PC-9 (cell line): ENCODE results near the gene SOD2.

Source experiments
- EZH2 ChIP-seq: fragments of 200-600 bp; sonication (generic); IDR thresholded peaks from 2 replicates; pipeline ENCODE4 v1.8.0; 2017; ENCODE audit warnings: antibody characterized with exemption, low read depth
- TF ChIP-seq, protein P1 (sequence below): fragments of 200-600 bp; sonication (generic); conservative IDR thresholded peaks from 2 replicates; pipeline ENCODE4 v1.6.1; 2017; ENCODE audit warnings: mixed run types, antibody characterized with exemption, mild to moderate bottlenecking, moderate library complexity

DNA sequence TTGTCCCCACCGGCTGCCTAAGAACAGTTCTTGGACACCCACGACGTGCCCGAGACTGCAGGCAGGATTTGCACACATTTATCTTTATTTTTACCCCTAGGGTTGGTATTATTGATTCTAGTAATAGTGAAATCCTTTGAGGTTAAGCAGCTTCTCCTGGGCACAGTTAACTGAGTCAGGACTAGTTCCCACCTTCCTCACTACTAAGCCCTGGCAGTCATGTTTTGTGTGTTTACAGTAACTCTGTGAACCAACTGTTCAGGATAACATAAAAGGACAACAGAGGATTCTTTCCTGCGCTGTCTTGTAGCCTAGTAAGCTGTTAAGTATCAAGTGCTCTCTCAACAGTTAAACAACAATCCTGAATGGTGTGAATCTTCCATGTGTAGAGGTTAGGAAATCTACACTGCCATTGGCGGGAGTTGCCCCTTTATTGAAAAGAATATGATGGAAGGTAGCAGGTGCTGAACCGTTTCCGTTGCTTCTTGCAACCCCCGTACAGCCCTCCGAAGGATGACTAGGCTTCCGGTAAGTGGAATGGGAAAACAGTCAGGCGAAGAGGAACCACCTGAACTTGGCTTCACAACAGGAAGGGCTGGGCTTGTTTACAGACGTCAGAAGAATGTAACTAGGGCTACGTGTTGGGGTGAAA lies 979 bp upstream of the SOD2 start:
- TF ChIP-seq, protein P1, sequence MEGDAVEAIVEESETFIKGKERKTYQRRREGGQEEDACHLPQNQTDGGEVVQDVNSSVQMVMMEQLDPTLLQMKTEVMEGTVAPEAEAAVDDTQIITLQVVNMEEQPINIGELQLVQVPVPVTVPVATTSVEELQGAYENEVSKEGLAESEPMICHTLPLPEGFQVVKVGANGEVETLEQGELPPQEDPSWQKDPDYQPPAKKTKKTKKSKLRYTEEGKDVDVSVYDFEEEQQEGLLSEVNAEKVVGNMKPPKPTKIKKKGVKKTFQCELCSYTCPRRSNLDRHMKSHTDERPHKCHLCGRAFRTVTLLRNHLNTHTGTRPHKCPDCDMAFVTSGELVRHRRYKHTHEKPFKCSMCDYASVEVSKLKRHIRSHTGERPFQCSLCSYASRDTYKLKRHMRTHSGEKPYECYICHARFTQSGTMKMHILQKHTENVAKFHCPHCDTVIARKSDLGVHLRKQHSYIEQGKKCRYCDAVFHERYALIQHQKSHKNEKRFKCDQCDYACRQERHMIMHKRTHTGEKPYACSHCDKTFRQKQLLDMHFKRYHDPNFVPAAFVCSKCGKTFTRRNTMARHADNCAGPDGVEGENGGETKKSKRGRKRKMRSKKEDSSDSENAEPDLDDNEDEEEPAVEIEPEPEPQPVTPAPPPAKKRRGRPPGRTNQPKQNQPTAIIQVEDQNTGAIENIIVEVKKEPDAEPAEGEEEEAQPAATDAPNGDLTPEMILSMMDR: no peak
- no peak for TF ChIP-seq EZH2
